Testis (tissue), 3 donors: ENCODE results near the gene SIL1. TPM values are rescaled to one million over a fixed set of nuclear protein-coding genes. Genes with fewer than 3 reads are reported as not detected.

Source experiments
- DNase-seq: peaks from one replicate; pipeline ENCODE4 v3.0.0-alpha.2; 2019
- H3K27ac ChIP-seq, 2 donors: fragments of 200-600 bp; sonication (generic); one replicate each; pipeline ENCODE4 v1.5.1; 2019
- H3K27me3 ChIP-seq: fragments of 200-600 bp; sonication (generic); one replicate; pipeline ENCODE4 v1.5.1; 2019
- H3K36me3 ChIP-seq: fragments of 200-600 bp; sonication (generic); one replicate; pipeline ENCODE4 v1.5.1; 2017; ENCODE audit warnings: low read depth; ENCODE audit errors: missing control alignments
- H3K4me1 ChIP-seq: fragments of 200-600 bp; sonication (generic); one replicate; pipeline ENCODE4 v1.5.1; 2019
- H3K4me3 ChIP-seq, 2 donors: fragments of 200-600 bp; sonication (generic); one replicate each; pipeline ENCODE4 v1.5.1; 2017 to 2019
- H3K9me3 ChIP-seq: fragments of 200-600 bp; sonication (generic); one replicate; pipeline ENCODE4 v1.5.1; 2017
- POLR2A ChIP-seq: fragments of 450-650 bp; IDR thresholded peaks from one replicate; pipeline ENCODE4 v1.6.1; 2017; ENCODE audit warnings: antibody characterized with exemption, mild to moderate bottlenecking, moderate library complexity
- WGBS, 2 donors: methylation state at CpG; one replicate each; pipeline ENCODE4 v1.1.5; 2018; 5-methylcytosine and 5-hydroxymethylcytosine counted together
- intact Hi-C: fragments of 100-400 bp; cut with DNase I; formaldehyde crosslinking; loops from one replicate; pipeline ENCODE4 v1.15.1; 2023; ENCODE audit warnings: low total_unique reads
- polyA plus RNA-seq: library from polyadenylated mRNA; stranded (reverse); fragments of 350-450 nt; fragmentation: Illumina TruSeq; extraction: RNeasy Lipid Tissue Mini Kit (QIAGEN cat#74804); gene quantifications from one replicate; pipeline ENCODE4 v1.2.3, GENCODE V29; 2014; ENCODE audit warnings: low read depth, low replicate concordance; ENCODE audit not compliant: insufficient read depth
- total RNA-seq, 2 donors: library from RNA; depleted of rRNA; stranded (reverse); fragments of >200 nt; gene quantifications; one replicate each; pipeline ENCODE4 v1.2.3, GENCODE V29; 2016
- TF ChIP-seq, protein P1 (sequence below), 3 experiments: fragments of 450-650 bp in 2 of 3; fragments of 200-600 bp in 1 of 3; sonication (generic) in 1 of 3; IDR thresholded peaks; one replicate each; pipeline ENCODE4 v1.5.1; 2016 to 2019; ENCODE audit warnings: antibody characterized with exemption in 3 of 3, mild to moderate bottlenecking in 2 of 3, moderate library complexity in 1 of 3

SIL1 gene
- total and polyA plus RNA-seq, 3 donors from 2014 or later: 86.5 to 116 (median 98.2) TPM

DNA sequence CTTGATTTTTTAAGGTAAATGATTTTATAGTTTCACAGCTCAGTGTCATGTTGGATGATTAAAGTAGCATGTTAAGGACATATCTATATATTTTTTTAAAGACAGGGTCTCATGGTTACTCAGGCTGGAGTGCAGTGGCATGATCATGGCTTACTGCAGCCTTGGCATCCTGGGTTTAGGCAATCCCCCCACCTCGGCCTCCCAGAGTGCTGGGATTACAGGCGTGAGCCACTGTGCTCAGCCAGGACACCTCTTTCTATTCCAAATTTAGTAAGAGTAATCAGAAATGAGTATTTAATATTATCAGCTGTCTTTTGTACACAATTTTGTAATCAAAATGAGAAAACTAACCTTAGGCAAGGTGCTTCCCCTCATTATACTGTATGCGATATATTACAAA lies 284.4 kb downstream of the SIL1 start:
- H3K36me3 ChIP-seq: no peaks in the 10 kb centered on the region
- WGBS, 2 donors: 96 to 99% methylated on average over 3 of the region's 3 CpGs
- no peaks in the 10 kb centered on the region for H3K4me1 ChIP-seq
- H3K27me3 ChIP-seq: no peaks in the 10 kb centered on the region
- H3K4me3 ChIP-seq: no peak overlapping the region
- no peak for TF ChIP-seq POLR2A
- TF ChIP-seq, protein P1, sequence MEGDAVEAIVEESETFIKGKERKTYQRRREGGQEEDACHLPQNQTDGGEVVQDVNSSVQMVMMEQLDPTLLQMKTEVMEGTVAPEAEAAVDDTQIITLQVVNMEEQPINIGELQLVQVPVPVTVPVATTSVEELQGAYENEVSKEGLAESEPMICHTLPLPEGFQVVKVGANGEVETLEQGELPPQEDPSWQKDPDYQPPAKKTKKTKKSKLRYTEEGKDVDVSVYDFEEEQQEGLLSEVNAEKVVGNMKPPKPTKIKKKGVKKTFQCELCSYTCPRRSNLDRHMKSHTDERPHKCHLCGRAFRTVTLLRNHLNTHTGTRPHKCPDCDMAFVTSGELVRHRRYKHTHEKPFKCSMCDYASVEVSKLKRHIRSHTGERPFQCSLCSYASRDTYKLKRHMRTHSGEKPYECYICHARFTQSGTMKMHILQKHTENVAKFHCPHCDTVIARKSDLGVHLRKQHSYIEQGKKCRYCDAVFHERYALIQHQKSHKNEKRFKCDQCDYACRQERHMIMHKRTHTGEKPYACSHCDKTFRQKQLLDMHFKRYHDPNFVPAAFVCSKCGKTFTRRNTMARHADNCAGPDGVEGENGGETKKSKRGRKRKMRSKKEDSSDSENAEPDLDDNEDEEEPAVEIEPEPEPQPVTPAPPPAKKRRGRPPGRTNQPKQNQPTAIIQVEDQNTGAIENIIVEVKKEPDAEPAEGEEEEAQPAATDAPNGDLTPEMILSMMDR (IDR thresholded peaks at IDR 0.05): no peak
- no peak for DNase-seq
- no peaks in the 10 kb centered on the region for H3K9me3 ChIP-seq
- intact Hi-C loops: no loop called here
- H3K27ac ChIP-seq: no peak overlapping the region

DNA sequence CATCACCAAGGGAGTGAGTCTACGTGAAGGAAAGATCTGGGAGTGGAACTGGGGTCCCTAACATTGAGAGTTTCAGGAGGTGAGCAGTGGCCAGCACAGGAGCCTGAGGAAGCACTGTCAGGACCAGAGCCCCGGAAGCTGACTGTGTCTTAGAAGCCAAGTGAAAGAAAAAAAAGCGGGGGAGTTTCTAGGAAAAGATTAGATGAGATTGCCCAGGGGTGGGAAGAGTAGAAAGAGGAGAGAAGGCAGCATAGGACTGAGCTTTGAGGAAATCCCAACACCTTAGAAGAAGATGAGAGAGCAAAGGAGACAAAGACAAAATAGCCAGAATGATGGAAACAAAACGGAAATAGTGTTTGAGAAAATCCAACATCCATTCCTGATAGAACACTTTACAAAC lies 286.1 kb downstream of the SIL1 start:
- no peaks in the 10 kb centered on the region for H3K27me3 ChIP-seq
- no peaks in the 10 kb centered on the region for H3K36me3 ChIP-seq
- TF ChIP-seq POLR2A: no peak
- TF ChIP-seq, protein P1 (IDR thresholded peaks at IDR 0.05): no peak
- no peak for DNase-seq
- WGBS, 2 donors: 79 to 89% methylated on average over 4 of the region's 4 CpGs
- intact Hi-C loops: no loop called here
- no peak overlapping the region for H3K4me3 ChIP-seq
- no peak overlapping the region for H3K27ac ChIP-seq
- no peaks in the 10 kb centered on the region for H3K9me3 ChIP-seq
- no peaks in the 10 kb centered on the region for H3K4me1 ChIP-seq

DNA sequence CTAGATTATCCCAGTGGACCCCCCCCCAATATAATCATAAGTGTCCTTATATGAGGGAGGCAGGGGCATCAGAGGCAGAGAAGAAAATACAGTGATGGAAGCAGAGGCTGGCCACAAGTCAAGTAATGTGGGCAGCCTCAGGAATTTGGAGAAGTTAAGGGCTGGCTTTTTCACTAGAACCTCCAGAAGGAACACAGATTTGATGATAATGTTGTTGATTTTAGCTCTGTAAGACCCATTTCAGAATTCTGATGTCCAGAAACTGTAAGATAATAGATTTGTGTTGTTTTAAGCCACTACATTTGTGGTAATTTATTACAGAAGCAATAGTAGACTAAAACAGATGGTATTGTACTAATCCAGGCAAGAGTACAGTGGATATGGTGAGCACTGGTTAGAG lies 286.7 kb downstream of the SIL1 start:
- Histone ChIP-seq H3K36me3 (no peaks in the 10 kb centered on the region), H3K4me3 (no peak overlapping the region), H3K9me3 (no peaks in the 10 kb centered on the region), H3K27me3 (no peaks in the 10 kb centered on the region), H3K4me1 (no peaks in the 10 kb centered on the region), H3K27ac (no peak overlapping the region)
- intact Hi-C loops: no loop called here
- DNase-seq: no peak
- no peak for TF ChIP-seq POLR2A
- TF ChIP-seq, protein P1 (IDR thresholded peaks at IDR 0.05): no peak

DNA sequence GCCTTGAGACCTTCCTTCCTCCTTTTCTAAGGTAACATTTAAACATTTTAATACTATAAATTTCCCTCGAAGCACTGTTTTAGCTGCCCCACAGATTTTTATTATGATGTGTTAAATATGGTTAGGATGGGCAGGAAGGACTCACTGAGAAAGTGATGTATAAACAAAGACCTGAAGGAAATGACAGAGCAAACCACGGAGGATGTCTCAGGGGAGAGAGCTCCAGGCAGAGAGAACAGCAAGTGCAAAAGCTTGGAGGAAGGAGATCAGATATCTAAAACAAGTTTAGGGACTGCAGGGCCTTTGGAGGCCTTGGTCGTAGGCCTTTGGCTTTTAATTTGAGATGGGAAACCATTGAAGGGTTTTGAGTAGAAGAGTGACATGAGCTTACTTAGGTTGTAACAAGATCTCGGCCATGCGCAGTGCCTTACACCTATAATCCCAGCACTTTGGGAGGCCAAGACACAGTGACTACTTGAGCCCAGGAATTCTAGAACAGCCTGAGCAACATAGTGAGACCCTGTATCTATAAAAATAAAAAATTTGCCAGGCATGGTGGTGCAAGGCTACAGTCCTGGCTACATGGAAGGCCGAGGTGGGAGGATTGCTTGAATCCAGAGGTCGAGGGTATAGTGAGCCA lies 287.5 kb downstream of the SIL1 start:
- TF ChIP-seq, protein P1 (IDR thresholded peaks at IDR 0.05): no peak
- no peak for TF ChIP-seq POLR2A

DNA sequence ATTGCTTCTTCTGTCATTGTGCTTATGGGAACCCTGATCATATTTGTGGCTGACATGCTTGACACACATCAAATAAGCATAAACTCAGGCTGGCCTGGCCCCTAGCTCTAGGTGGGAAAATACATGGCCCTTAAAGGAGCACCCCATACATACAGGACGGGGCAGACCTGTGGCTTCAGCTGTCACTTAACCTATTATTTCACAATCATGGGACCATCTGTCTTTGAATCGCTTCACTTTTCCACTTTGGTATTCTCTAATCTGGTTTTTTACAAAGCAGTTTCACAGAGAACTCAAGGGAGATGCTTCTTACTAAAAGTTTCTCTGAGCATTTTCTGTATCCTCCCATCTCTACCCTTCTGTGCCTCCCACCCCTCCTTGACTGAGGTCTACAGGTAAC lies 288.4 kb downstream of the SIL1 start:
- intact Hi-C loops: no loop called here
- no peak overlapping the region for H3K4me3 ChIP-seq
- H3K27ac ChIP-seq: no peak overlapping the region
- 91 to 94% methylated on average over 2 of the region's 2 CpGs for WGBS, 2 donors
- H3K9me3 ChIP-seq: no peaks in the 10 kb centered on the region
- H3K4me1 ChIP-seq: no peaks in the 10 kb centered on the region
- TF ChIP-seq, protein P1 (IDR thresholded peaks at IDR 0.05): no peak
- no peak for TF ChIP-seq POLR2A
- no peak for DNase-seq
- H3K27me3 ChIP-seq: no peaks in the 10 kb centered on the region
- H3K36me3 ChIP-seq: no peaks in the 10 kb centered on the region

More for the DNA sequence above, 287.5 kb downstream of the SIL1 start:
- no peaks in the 10 kb centered on the region for H3K4me1 ChIP-seq
- H3K36me3 ChIP-seq: no peaks in the 10 kb centered on the region
- H3K4me3 ChIP-seq: no peak overlapping the region
- DNase-seq: no peak
- H3K9me3 ChIP-seq: no peaks in the 10 kb centered on the region
- no peaks in the 10 kb centered on the region for H3K27me3 ChIP-seq
- WGBS, 2 donors: 83 to 92% methylated on average over 7 of the region's 7 CpGs
- no peak overlapping the region for H3K27ac ChIP-seq
- intact Hi-C loops: no loop called here
